NOMO-1 treated with dmso at 0.1 percent for 144 hours (cell line): ENCODE results near the gene TECR.
"Not testable (repeated sequence)": the region's sequence is repeated elsewhere in the genome, so short reads cannot be mapped to it uniquely, and the experiment has no call there.

Experiments
- DNase-seq: peaks from one replicate; lab custom pipeline; 2025; ENCODE audit not compliant: unreplicated experiment; lab: John Stamatoyannopoulos, UW

TECR gene

DNA sequence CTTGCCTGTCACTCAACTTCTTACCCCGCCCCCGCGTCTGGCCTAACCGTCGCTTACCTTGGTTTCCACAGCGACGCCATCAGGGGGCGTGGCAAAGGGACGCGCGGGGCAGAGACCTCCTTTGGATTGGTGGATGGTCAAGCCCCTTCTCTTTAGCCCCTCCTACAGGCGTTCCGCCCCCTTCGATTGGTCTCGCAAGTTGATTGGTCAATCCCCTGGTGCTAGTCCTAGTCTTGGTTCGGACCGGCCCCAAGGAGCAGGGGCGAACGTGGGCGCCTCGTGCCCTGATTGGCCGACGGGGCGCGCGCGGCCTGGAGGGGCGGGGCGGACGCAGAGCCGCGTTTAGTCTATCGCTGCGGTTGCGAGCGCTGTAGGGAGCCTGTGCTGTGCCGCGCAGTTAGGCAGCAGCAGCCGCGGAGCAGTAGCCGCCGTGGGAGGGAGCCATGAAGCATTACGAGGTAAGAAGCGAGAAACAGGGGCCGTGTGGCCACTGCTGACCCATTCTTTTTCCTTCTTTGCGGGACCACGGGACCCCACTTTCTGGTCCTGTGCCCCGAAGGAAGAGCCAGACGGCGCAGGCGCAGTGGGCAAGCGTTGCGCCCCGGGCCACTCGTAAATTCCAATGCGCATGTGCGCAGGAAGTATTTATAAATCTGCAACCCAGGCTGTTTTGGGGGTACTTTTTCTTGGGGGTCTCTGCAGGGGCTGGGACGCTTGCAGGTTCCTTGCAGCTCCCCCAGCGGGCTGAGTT is at the start of gene TECR:
Gene TECR, plus strand, starts transcription at position 341 of the 751 bp plus-strand sequence. Its CDS starts 103 bp downstream, at position 444.
- DNase-seq, result peak; percentile 98

- no peak for DNase-seq
Measured at GRCh38 chr19:14479975-14480699, 49.3 kb upstream of the TECR start.

DNA sequence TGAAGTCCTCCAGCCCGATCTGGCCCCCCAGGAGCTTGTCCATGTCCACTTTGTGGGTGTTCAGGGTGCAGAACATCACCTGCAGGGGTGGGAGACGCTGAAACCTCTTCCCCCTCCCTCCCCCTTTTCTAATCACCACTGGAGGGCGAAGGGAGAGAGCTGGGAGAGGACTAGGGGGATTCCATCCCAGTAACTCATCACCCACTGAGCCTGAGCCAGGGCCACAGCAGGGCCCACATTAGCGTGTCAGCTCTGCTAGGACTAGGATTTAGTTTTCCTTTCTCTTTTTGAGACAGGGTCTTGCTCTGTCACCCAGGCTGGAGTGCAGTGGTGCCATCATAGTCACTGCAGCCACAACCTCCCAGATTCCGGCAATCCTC is 48.7 kb upstream of the TECR start:
- DNase-seq, result no peak

- DNase-seq, result no peak
Measured at GRCh38 chr19:14482172-14482941, 47.0 kb upstream of the TECR start.

- no peak for DNase-seq
Measured at GRCh38 chr19:14487370-14488125, 41.8 kb upstream of the TECR start.

DNA sequence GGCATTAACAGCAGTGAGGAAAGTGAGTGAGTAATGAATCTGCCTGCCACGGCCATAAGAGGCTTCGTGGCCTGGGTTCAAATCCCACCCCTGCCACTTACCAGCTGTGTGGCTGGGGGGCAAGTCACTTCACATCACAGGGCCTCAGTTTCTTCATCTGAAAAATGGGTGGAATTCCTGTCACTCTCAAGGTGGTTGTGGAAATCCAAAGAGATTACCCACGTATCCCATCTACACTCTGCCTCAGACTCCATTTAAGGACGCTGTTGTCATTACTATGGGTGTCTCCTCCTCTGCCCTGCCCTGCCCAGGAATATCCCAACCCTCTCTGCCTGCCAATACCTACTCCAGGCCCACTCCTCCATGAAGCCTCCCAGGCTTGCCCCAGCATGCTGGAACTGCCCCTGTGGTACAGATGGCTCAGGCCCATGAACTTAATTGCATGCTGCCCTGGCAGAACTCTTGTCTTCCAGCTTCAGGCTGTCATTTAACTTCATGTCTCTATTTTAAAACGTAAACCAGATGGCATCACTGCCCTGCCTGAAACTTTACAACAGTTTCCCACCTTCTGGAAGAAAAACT is 36.5 kb upstream of the TECR start:
- DNase-seq, result no peak

GRCh38 chr19:14494411-14494810 is 35.0 kb upstream of the TECR start:
- DNase-seq, result no peak

- no peak for DNase-seq
Measured at GRCh38 chr19:14494910-14495671, 34.3 kb upstream of the TECR start.

DNA sequence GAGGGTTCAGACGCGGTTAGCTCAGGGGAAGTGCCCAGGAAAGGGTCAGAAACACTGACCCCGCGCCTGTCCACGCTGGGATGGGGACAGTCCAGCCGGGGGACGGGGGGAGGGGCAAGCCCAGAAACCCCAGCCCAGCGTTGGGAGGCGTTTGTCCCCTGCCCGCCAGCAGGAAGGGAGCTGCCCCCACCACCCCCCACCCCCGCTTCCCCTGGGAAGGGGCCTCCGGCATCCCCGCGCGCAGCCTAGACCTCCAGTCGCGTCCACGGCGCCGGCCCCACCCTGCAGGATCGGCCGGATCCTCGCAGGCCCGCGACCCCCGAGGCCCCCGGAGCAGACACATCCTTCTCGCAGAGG is 33.7 kb upstream of the TECR start:
- no peak for DNase-seq

DNA sequence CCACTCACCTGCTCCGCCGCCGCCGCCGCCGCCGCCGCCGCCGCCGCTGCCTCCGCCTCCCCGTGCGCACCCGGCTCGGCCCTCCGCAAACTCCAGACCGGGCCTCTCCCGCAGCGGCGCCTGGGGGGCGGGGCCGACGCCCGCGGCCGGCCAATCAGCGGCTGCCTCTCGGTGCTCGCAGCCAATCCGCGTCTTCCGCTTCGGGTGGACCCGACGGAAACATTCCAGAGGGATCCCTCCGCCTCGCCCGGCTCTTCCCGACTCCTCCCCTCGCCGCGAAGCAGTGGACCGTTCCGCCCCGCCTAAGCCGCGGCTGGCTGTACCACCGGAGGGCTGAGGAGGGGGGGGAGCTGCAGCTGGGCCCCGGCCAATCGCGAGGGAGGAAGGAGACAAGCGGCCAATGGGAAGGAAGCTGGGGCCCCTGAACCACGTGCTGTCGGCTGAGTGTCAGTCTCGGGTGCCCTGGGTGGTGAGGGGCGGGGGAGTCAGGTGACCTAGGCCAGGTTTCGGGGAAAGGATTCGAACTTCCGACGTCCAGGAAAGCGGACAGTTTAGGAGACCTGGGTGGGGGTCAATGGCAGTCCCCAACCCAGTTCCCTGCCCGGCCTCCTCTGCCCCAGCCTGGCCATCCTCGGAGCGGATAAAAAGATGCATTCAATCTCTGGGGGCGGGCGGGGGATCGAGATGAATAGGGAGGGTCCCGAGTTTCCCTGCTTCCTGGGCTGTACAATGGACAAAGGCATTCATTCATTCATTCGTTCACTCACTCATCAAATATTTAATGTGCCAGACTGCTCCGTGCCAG is 33.2 kb upstream of the TECR start, which contains the start of gene GIPC1:
Gene GIPC1, minus strand, starts transcription at position 99 of the 805 bp plus-strand sequence. CDS start 13,151 bp downstream, outside the sequence.
- DNase-seq, result peak; percentile 90

DNA sequence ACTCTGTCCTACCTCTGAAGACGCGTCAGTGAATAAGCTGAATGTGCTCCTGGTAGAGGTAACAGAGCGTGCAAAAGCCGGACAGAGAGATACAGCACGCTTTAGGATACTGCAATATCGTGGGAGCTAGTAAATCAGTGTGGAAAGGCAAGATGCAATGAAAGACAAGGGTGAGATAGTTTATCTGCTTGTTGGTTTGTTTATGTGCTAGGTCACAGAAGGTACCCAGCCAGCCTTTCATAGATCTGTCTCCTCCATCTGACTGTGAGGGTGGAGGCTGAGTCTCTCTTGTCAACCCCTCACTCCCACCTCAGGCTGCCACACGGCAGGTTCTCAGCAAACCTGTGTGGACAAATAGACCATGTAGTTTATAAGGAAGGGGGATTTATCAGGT is 32.6 kb upstream of the TECR start:
- DNase-seq, result no peak

DNA sequence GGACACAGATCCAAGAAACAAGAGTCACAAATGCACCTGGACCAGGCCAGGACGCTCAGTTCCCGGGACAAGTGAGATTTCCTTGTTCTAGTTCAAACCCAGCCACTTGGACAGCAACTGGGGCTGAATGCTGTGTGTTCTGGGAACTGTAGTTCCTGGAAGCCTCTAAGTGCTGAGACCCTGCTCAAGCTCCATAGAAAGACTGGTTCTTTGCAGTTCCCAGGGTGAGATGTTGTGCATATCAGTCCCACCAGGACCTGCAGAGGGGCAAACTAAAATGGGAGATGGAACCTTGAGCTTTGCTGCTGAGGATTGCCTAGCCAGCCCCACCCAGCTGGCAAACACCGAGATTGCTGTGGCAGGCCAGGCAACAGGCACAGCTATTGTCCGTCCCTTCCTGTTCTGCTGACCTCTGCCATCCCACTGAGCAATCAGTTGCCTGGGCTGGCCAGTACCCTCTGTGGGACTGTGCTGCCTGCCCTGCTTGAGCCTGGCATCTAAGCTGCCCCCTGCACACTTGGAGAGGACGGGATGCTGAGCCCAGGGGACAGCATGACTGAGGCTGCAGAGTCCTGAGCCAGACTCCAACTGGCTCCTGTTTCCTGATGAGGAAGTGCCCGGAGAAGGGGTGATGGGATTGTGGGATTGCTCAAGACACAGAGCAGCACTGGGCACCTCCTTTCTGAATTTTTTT is 32.0 kb upstream of the TECR start:
- DNase-seq, result no peak

GRCh38 chr19:14502334-14503092 is 26.9 kb upstream of the TECR start:
- no peak for DNase-seq

DNA sequence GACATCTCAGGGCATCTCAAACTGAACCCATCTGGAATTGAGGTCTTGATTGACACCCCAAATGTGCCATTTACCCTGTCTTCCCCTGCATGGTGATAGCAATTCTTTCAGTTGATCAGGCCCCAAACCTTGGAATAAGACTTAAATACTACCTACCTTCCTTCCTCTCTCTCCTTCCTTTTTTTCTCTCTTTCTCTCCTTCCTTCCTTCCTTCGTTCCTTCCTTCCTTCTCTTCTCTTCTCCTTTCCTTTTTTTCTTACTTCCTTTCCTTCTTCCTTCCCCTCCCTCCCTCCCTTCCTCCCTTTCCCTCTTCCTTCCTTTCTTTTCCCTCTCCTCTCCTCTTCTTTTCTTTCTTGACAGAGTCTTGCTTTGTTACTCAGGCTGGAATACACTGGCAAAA is 26.1 kb upstream of the TECR start:
- DNase-seq, result no peak

DNA sequence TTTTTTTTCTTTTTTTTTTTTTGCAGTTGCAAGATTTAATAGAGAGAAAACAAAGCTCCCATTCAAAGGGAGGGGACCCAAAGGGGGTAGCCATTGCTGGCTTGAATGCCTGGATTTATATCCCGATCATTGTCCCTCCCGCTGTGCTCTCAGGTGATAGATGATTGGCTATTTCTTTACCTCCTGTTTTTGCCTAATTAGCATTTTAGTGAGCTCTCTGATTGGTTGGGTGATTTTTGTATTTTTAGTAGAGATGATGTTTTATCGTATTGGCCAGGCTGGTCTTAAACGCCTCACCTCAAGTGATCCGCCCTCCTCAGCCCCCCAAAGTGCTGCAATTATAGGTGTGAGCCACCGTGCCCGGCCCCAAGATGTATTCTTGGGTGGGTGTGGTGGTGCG is 24.8 kb upstream of the TECR start:
- not testable (repeated sequence) for DNase-seq

GRCh38 chr19:14505488-14506239 is 23.7 kb upstream of the TECR start:
- peak; percentile 13 for DNase-seq
